C4-2B (cell line): ENCODE data around the gene GSK3B.

Experiments used
- CTCF ChIP-seq: fragments of 450-650 bp; conservative IDR thresholded peaks from 2 replicates; pipeline ENCODE4 v1.5.1; 2017; ENCODE audit warnings: mild to moderate bottlenecking
- ZFX ChIP-seq: fragments of 450-650 bp; IDR thresholded peaks from 2 replicates; pipeline ENCODE4 v1.6.1; 2017

- no peak for TF ChIP-seq CTCF
- no peak for TF ChIP-seq ZFX
Measured at GRCh38 chr3:120033596-120033995, 60.7 kb downstream of the GSK3B start.
